ENCODE data around the gene NAT16. TPM values are rescaled to one million over a fixed set of nuclear protein-coding genes. Genes with fewer than 3 reads are reported as not detected.
A peak's percentile ranks its signal among the peaks of the same experiment; 100 is the strongest.

Gene NAT16
- total RNA-seq, 6 experiments from 2014 or later = not detected

DNA sequence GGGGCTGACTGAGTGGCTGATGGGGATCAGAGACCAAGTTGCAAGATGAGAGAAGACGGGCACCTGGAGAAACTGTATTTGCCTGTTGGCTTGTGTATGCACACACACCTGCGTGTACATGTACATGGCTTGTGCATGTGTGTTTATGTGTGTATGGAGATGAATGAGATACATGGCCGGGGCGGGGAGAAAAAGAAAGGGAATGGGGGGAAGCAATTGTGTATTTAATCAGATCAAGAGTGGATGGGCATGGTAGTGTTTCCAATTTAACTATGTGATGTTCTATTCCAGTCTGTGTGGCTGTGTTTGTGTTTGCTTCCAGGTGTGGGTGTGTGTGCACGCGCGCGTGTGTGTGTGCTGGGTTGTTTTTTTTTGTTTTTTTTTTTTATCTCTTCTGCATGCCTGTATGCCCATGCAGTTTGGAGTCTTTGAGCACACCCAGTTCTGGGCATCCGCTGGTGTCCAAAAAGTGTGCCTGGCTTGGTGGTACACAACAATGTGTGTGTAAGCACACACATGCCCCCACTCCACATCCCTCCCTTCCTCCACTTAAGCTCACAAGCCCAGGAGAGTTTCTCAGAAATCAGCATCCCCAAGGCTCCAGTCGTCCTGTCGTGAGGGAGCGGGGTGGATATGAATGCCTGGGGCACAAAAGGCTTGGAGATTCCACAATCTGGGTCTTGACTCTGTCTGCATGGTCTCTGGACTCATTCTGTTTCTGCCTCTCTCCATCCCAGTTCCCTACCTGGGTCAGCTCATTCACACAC lies 12.3 kb downstream of the NAT16 start:
- TF ChIP-seq, protein P1, sequence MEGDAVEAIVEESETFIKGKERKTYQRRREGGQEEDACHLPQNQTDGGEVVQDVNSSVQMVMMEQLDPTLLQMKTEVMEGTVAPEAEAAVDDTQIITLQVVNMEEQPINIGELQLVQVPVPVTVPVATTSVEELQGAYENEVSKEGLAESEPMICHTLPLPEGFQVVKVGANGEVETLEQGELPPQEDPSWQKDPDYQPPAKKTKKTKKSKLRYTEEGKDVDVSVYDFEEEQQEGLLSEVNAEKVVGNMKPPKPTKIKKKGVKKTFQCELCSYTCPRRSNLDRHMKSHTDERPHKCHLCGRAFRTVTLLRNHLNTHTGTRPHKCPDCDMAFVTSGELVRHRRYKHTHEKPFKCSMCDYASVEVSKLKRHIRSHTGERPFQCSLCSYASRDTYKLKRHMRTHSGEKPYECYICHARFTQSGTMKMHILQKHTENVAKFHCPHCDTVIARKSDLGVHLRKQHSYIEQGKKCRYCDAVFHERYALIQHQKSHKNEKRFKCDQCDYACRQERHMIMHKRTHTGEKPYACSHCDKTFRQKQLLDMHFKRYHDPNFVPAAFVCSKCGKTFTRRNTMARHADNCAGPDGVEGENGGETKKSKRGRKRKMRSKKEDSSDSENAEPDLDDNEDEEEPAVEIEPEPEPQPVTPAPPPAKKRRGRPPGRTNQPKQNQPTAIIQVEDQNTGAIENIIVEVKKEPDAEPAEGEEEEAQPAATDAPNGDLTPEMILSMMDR (IDR thresholded peaks at IDR 0.05) = no peak
- H3K36me3 Mint-ChIP-seq (ENCODE audit: low read depth) = no peaks in the 10 kb centered on the region
- no peak overlapping the region for H3K27ac Mint-ChIP-seq
- H3K9me3 Mint-ChIP-seq = no peaks in the 10 kb centered on the region
- no peak for DNase-seq
- H3K4me3 Mint-ChIP-seq = no peak overlapping the region; the same call in 1 of the 2 replicates
- peaks cover 52% of the 10 kb centered on the region for H3K27me3 Mint-ChIP-seq (ENCODE audit: insufficient read depth)
- H3K4me1 Mint-ChIP-seq (ENCODE audit: low read depth) = peaks cover 64% of the 10 kb centered on the region

DNA sequence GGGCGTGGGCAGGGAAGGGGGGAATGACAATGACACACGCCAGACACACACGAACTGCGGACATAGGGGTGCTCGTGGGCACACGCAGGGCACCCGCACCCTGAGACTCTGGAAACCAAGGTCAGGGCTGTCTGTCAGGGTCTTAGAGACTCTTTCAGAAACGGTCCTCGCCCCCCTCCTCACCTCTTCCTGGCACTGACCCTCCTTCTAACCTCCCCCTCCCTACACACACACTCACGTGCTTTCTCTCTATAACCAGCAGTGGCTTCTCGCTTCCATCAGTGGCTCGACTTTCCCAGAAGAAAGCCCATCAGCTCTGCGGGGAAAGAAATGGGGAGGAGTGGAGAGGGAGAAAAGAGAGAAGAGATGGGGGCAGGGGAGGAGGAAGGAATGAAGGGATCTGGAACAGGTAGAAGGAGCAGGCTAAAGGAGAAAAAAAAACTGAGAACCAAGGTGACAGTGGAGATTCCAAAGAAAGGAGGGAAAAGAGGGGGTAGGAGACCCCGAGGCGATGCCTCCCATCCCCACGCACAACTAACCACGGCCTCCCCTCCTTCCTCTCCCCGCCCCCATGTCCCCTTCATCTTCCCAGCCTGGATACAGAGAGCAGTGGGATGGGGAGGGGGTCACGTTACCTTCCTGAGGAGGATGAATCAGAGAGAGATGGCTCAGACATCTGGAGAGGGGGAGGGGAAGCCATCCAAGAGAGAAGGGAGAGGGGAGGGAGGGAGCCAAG lies 13.0 kb downstream of the NAT16 start:
- TF ChIP-seq, protein P1 (IDR thresholded peaks at IDR 0.05) = no peak
- peaks cover 61% of the 10 kb centered on the region for H3K4me1 Mint-ChIP-seq (ENCODE audit: low read depth)
- no peak overlapping the region for H3K27ac Mint-ChIP-seq
- no peak overlapping the region for H3K4me3 Mint-ChIP-seq
- H3K9me3 Mint-ChIP-seq = no peaks in the 10 kb centered on the region
- no peak for DNase-seq
- no peaks in the 10 kb centered on the region for H3K36me3 Mint-ChIP-seq (ENCODE audit: low read depth)
- peaks cover 49% of the 10 kb centered on the region for H3K27me3 Mint-ChIP-seq (ENCODE audit: insufficient read depth)

DNA sequence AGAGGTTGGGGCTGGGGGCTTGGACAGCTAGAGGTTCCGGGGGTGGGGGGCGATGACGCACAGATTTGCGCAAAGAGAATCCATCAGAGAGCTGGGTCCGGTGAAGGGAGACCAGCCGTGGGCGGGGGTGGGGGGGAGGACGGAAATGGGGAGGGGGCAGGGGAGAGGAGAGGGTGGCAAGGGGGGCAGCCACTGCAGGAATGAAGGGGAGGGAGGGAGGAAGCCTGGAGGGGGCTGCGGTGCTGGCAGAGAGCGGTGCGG lies 13.5 kb downstream of the NAT16 start:
- peaks cover 45% of the 10 kb centered on the region for H3K27me3 Mint-ChIP-seq (ENCODE audit: insufficient read depth)
- TF ChIP-seq, protein P1 (IDR thresholded peaks at IDR 0.05) = no peak

DNA sequence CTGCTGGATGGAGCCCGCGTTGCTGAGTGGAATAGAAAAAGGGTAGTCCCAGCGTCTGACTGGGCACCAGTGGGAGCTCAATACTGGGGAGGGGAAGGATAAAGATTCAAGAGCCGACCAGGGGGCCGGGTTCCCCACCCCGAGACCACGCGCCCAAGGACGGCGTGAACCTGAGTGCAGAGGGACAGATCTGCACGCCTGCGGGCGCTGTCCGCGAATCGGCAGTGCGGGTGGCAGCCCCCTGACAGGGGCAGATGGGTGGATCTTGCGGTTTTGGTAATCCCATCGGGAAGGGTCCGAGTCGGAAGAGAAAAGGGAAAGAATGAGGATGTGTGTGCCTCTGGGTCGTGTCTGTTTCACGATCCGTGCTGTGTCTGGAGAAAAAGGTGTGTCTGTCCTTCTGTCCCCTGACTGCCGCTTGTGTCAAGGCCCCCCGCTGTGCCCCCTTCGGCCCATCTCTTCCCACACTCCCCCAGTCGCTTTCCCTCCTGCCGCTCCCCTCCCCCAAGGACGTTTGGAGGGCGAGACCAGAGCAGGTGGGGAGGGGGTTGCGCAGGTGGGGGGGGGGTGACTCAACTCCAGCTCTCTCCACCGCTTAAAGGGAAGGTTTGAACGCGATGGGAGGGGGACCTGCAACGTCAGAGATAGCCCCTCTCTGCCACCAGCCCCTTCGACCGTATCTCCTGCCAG lies 14.0 kb downstream of the NAT16 start:
- Mint-ChIP-seq H3K27me3 (ENCODE audit: insufficient read depth) (peaks cover 40% of the 10 kb centered on the region), H3K4me3 (peak overlapping the region; percentile 89), H3K27ac (0 out of 2 replicates have a peak overlapping the region, but pooled peaks have one; percentile 19), H3K4me1 (ENCODE audit: low read depth) (peaks cover 53% of the 10 kb centered on the region), H3K9me3 (no peaks in the 10 kb centered on the region), H3K36me3 (ENCODE audit: low read depth) (peaks cover 4% of the 10 kb centered on the region; the same call in 1 of the 2 replicates)
- TF ChIP-seq, protein P1 (IDR thresholded peaks at IDR 0.05) = no peak
- no peak for DNase-seq

More for the DNA sequence above, 13.5 kb downstream of the NAT16 start:
- H3K4me1 Mint-ChIP-seq (ENCODE audit: low read depth) = peaks cover 58% of the 10 kb centered on the region
- H3K36me3 Mint-ChIP-seq (ENCODE audit: low read depth) = peaks cover under 1% of the 10 kb centered on the region; the same call in 1 of the 2 replicates
- H3K4me3 Mint-ChIP-seq = no peak overlapping the region
- DNase-seq = no peak
- no peaks in the 10 kb centered on the region for H3K9me3 Mint-ChIP-seq
- no peak overlapping the region for H3K27ac Mint-ChIP-seq

DNA sequence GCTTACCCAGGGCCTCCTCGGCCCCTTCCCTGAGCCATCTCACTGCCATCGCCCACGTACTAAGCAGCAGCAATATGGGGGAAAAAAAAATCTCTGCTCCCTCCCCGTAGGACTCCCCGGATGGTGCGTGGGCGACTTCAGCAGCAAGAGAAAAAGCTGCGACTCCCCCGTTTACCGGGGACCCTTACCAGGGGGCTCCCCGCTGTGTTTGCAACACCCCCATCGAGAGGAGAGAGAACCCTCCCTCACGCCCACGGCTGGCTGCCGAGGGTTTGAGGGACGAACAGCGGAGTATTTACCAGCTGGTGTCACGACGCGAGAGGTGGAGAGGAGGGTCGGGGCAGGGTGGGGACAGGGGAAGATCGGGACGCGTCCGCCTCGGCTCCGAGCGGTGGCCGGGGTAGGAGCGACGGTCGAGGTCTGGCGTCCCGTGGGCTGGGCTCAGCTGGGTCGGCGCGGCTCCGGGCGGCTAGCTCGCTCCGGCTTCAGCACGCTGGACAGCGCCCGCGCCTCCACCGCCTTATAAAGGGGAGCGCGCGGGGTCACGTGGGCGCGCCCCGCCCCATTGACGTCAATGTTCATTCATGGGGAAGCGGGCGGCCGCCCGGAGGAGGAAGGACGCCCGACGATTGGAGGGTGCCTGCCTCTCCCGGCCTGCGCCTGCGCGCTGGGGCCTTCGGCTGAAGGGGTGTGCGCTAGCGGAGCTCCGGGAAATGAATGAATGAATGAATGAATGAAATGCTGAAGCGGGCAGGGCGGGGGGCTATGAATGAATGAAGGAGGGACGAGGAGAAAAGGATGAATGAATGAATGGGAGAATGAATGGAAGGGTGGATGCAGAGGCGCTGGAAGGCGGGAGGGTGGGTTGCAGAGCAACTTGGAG lies 14.8 kb downstream of the NAT16 start, which contains the start of gene VGF:
Gene VGF (minus strand): TSS at position 495 of the 883 bp plus-strand sequence. CDS start 726 bp downstream, outside the sequence.
- Mint-ChIP-seq H3K4me1 (ENCODE audit: low read depth) (peaks cover 48% of the 10 kb centered on the region), H3K4me3 (peak within 1 kb of the TSS; percentile 89), H3K36me3 (ENCODE audit: low read depth) (peaks cover 4% of the 10 kb centered on the region; the same call in 1 of the 2 replicates), H3K27ac (0 out of 2 replicates have a peak within 1 kb of the TSS, but pooled peaks have one; percentile 19), H3K27me3 (ENCODE audit: insufficient read depth) (peaks cover 32% of the 10 kb centered on the region), H3K9me3 (no peaks in the 10 kb centered on the region)
- DNase-seq = peak; percentile 89
- TF ChIP-seq, protein P1 (IDR thresholded peaks at IDR 0.05) = no peak

All from HFFc6 (cell line).